A549 (cell line): ENCODE data around the gene COL24A1. TPM values are rescaled to one million over a fixed set of nuclear protein-coding genes. Genes with fewer than 3 reads are reported as not detected.
"Not testable (repeated sequence)": the region's sequence is repeated elsewhere in the genome, so short reads cannot be mapped to it uniquely, and the experiment has no call there.

Source experiments
- ATAC-seq, 2 experiments: fragments of 200-7000 bp in 1 of 2; fragments of >200 bp in 1 of 2; cut with Nextera tagmentation in 1 of 2; cut with Tn5 transposase in 1 of 2; 3 replicates each; pipeline versions ENCODE4 v1.8.0 to v1.9.1; 2018 to 2020; ENCODE audit warnings: mild to moderate bottlenecking in 1 of 2, moderate library complexity in 1 of 2
- CTCF ChIA-PET: fragments of 300-600 bp; sonication (Branson Sonifier 250); formaldehyde crosslinking; extraction: SDS; loops from one replicate; lab custom pipeline; 2021; ENCODE audit warnings: antibody characterized with exemption, inconsistent platforms; lab: Yijun Ruan, JAX
- POLR2A ChIA-PET: fragments of 350-600 bp; formaldehyde crosslinking; extraction: SDS; loops from one replicate; lab custom pipeline; 2021; ENCODE audit warnings: antibody characterized with exemption, inconsistent platforms; lab: Yijun Ruan, JAX
- DNase-seq, 2 experiments: peaks; one replicate each; pipeline versions ENCODE4 v3.0.0 to v3.0.0-alpha.2; 2011 to 2016; ENCODE audit warnings: low read depth in 1 of 2, low spot score in 1 of 2
- FAIRE-seq: peaks from 2 replicates; lab custom pipeline; 2011; peaks lifted over from hg19 to GRCh38; lab: Jason Lieb, UNC
- H3K27ac ChIP-seq, 2 experiments: fragments of >200 bp; sonication (Bioruptor Twin); formaldehyde crosslinking; 3 replicates each; pipeline ENCODE4 v1.5.1; 2016 to 2017
- H3K4me1 ChIP-seq: fragments of >200 bp; sonication (Bioruptor Twin); formaldehyde crosslinking; 3 replicates; pipeline ENCODE4 v1.6.1; 2016
- H3K4me2 ChIP-seq: fragments of >200 bp; sonication (Bioruptor Twin); formaldehyde crosslinking; 3 replicates; pipeline ENCODE4 v1.6.1; 2016
- H3K4me3 ChIP-seq: fragments of >200 bp; sonication (Bioruptor Twin); formaldehyde crosslinking; 3 replicates; pipeline ENCODE4 v1.5.1; 2016
- H3K9me3 ChIP-seq: fragments of >200 bp; sonication (Bioruptor Twin); formaldehyde crosslinking; 3 replicates; pipeline ENCODE4 v1.6.1; 2016
- ATOH8 ChIP-seq: fragments of 250-450 bp; sonication (Bioruptor Pico); IDR thresholded peaks from 2 replicates; pipeline ENCODE4 v1.5.0; 2020; ENCODE audit warnings: low read depth, mild to moderate bottlenecking, moderate library complexity
- BHLHE40 ChIP-seq: IDR thresholded peaks from 2 replicates; pipeline ENCODE4 v1.6.1; 2012; ENCODE audit warnings: low read depth, low read length, inconsistent platforms
- CHD4 ChIP-seq: fragments of 200-600 bp; sonication (generic); IDR thresholded peaks from 2 replicates; pipeline ENCODE4 v1.6.1; 2016; ENCODE audit warnings: antibody characterized with exemption, mild to moderate bottlenecking, borderline replicate concordance
- CTCF ChIP-seq: fragments of >200 bp; sonication (Bioruptor Twin); formaldehyde crosslinking; IDR thresholded peaks from 3 replicates; pipeline ENCODE4 v1.5.1; 2016
- EHF ChIP-seq: fragments of 250-450 bp; sonication (Bioruptor Pico); IDR thresholded peaks from 2 replicates; pipeline ENCODE4 v1.5.0; 2020; ENCODE audit warnings: mild to moderate bottlenecking
- ELK1 ChIP-seq: fragments of 150-350 bp; IDR thresholded peaks from 2 replicates; pipeline ENCODE4 v1.6.1; 2014; ENCODE audit warnings: low read depth, mild to moderate bottlenecking, low read length
- ESRRA ChIP-seq: fragments of 150-350 bp; IDR thresholded peaks from 2 replicates; pipeline ENCODE4 v1.6.1; 2014; ENCODE audit warnings: mild to moderate bottlenecking, low read length, borderline replicate concordance
- HDAC2 ChIP-seq: fragments of 200-600 bp; sonication (generic); IDR thresholded peaks from 2 replicates; pipeline ENCODE4 v1.6.1; 2016
- HOXB5 ChIP-seq: fragments of 250-450 bp; sonication (Bioruptor Pico); IDR thresholded peaks from 2 replicates; pipeline ENCODE4 v1.5.0; 2020; ENCODE audit warnings: mild to moderate bottlenecking, moderate library complexity
- JUNB ChIP-seq: fragments of >200 bp; sonication (Bioruptor Twin); formaldehyde crosslinking; IDR thresholded peaks from 2 replicates; pipeline ENCODE4 v1.6.1; 2016
- KDM5A ChIP-seq: fragments of 200-600 bp; sonication (generic); IDR thresholded peaks from 2 replicates; pipeline ENCODE4 v1.6.1; 2016; ENCODE audit warnings: antibody characterized with exemption, mild to moderate bottlenecking
- MAX ChIP-seq: IDR thresholded peaks from 2 replicates; pipeline ENCODE4 v1.6.1; 2012
- MAZ ChIP-seq: fragments of 150-350 bp; IDR thresholded peaks from 2 replicates; pipeline ENCODE4 v1.6.1; 2014; ENCODE audit warnings: antibody characterized with exemption, low read depth, low read length, borderline replicate concordance
- PHF8 ChIP-seq: fragments of 200-600 bp; sonication (generic); IDR thresholded peaks from 2 replicates; pipeline ENCODE4 v1.6.1; 2016; ENCODE audit warnings: low read depth, mild to moderate bottlenecking, antibody characterized with exemption, moderate library complexity, borderline replicate concordance
- POLR2AphosphoS2 ChIP-seq: conservative IDR thresholded peaks from 2 replicates; pipeline ENCODE4 v1.6.1; 2012; ENCODE audit warnings: low read length, improper control_type of control experiment, inconsistent platforms
- REST ChIP-seq: fragments of 200-600 bp; sonication (generic); IDR thresholded peaks from 2 replicates; pipeline ENCODE4 v1.6.1; 2016; ENCODE audit warnings: antibody characterized with exemption, mild to moderate bottlenecking, moderate library complexity
- SMC3 ChIP-seq: fragments of >200 bp; sonication (Bioruptor Twin); formaldehyde crosslinking; IDR thresholded peaks from 3 replicates; pipeline ENCODE4 v1.6.1; 2018; ENCODE audit warnings: inconsistent platforms
- TFCP2L1 ChIP-seq: fragments of 250-450 bp; sonication (Bioruptor Pico); IDR thresholded peaks from 2 replicates; pipeline ENCODE4 v1.5.0; 2021; ENCODE audit warnings: mild to moderate bottlenecking
- ZSCAN20 ChIP-seq: fragments of 250-450 bp; sonication (Bioruptor Pico); IDR thresholded peaks from 2 replicates; pipeline ENCODE4 v1.8.0; 2022; ENCODE audit warnings: mild to moderate bottlenecking, moderate library complexity
- WGBS: methylation state at CpG from one replicate; pipeline ENCODE4 v1.1.6; 2017; ENCODE audit errors: missing lambda C conversion rate; 5-methylcytosine and 5-hydroxymethylcytosine counted together
- polyA plus RNA-seq, 4 experiments: library from polyadenylated mRNA; depleted of rRNA in 3 of 4; stranded (reverse); fragments of >200 nt; fragmentation: RNase III in 1 of 4; extraction: RNeasy Plus Mini Kit Qiagen cat#74134 plus additional on column Dnase treatment in 1 of 4; gene quantifications; 2 replicates in 3 of 4; 3 replicates in 1 of 4; pipeline ENCODE4 v1.2.3, GENCODE V29; 2011 to 2017

Gene COL24A1
- polyA plus RNA-seq, 2 of the 4 experiments (the other 2 are of a cell fraction) = 0.03 to 0.13 TPM

- TF ChIP-seq HOXB5 (CRISPR knock-in tag) (no peak), ATOH8 (CRISPR knock-in tag) (no peak)
- TF ChIP-seq, all 56 proteins: peak for 0
These were observed 356.8 kb downstream of the COL24A1 start (continued) for GRCh38 chr1:85799737-85800136.

GRCh38 chr1:85798419-85798818, 358.2 kb downstream of the COL24A1 start:
- H3K4me1 ChIP-seq = no peaks in the 10 kb centered on the region
- TF ChIP-seq CTCF (no peak), PHF8 (no peak), MAX (no peak), ESRRA (no peak), MAZ (no peak), POLR2AphosphoS2 (no peak), REST (no peak), BHLHE40 (no peak), CHD4 (no peak), ELK1 (no peak), TFCP2L1 (CRISPR knock-in tag) (no peak), JUNB (no peak), SMC3 (no peak), KDM5A (no peak), ZSCAN20 (no peak), EHF (CRISPR knock-in tag) (no peak), HDAC2 (no peak)
- TF ChIP-seq, all 56 proteins: peak for 0
- no peak for DNase-seq
- CTCF ChIA-PET = no interaction called here
- no peak for FAIRE-seq
- no peak overlapping the region for H3K27ac ChIP-seq
- H3K9me3 ChIP-seq = no peaks in the 10 kb centered on the region
- 70% methylated on average over 2 of the region's 2 CpGs for WGBS
- H3K4me3 ChIP-seq = no peak overlapping the region
- POLR2A ChIA-PET = no interaction called here
- H3K4me2 ChIP-seq = no peak overlapping the region
- ATAC-seq = no peak

- FAIRE-seq = not testable (repeated sequence)
These were observed 379.6 kb downstream of the COL24A1 start for GRCh38 chr1:85777021-85777420.

More at GRCh38 chr1:85777021-85777420, 379.6 kb downstream of the COL24A1 start:
- H3K9me3 ChIP-seq, H3K4me1 ChIP-seq, H3K4me3 ChIP-seq, H3K27ac ChIP-seq, DNase-seq, POLR2A ChIA-PET, H3K4me2 ChIP-seq, ATAC-seq, CTCF ChIA-PET: not testable (repeated sequence)
- 80% methylated on average over 6 of the region's 6 CpGs for WGBS
